PC-9 (cell line): ENCODE measurements around the gene STRN4. TPM values are rescaled to one million over a fixed set of nuclear protein-coding genes. Genes with fewer than 3 reads are reported as not detected.

Source experiments
- BruUV-seq: library from RNA; stranded (reverse); fragments of 400-500 nt; replicated peaks from 2 replicates; lab custom pipeline; 2021; lab: Mats Ljungman, UMichigan
- CTCF ChIA-PET: fragments of 300-600 bp; sonication (Branson Sonifier 250); formaldehyde crosslinking; loops from one replicate; lab custom pipeline; 2022; ENCODE audit warnings: antibody characterized with exemption; lab: Charles Lee
- POLR2A ChIA-PET: fragments of 300-600 bp; sonication (Branson Sonifier 250); formaldehyde crosslinking; loops from one replicate; lab custom pipeline; 2022; ENCODE audit warnings: antibody characterized with exemption; ENCODE audit not compliant: unreplicated experiment; lab: Charles Lee
- DNase-seq, 2 experiments: peaks; one replicate each; pipeline versions ENCODE4 v3.0.0 to v3.0.0-alpha.2; 2015 to 2022; ENCODE audit warnings: mixed read lengths in 1 of 2
- H2AFZ ChIP-seq: fragments of 200-600 bp; sonication (generic); 2 replicates; pipeline ENCODE4 v1.8.1; 2017; ENCODE audit warnings: antibody characterized with exemption
- H3F3A ChIP-seq: fragments of 200-600 bp; sonication (generic); 2 replicates; pipeline ENCODE4 v1.8.1; 2017; ENCODE audit warnings: antibody characterized with exemption, mild to moderate bottlenecking, low read depth; ENCODE audit not compliant: insufficient read depth
- H3K27ac ChIP-seq: fragments of 200-600 bp; sonication (generic); 2 replicates; pipeline ENCODE4 v1.6.1; 2016; ENCODE audit warnings: mixed run types
- H3K27me3 ChIP-seq: fragments of 200-600 bp; sonication (generic); 2 replicates; pipeline ENCODE4 v1.6.1; 2016; ENCODE audit warnings: low read depth, mixed run types; ENCODE audit not compliant: insufficient read depth
- H3K36me3 ChIP-seq: fragments of 200-600 bp; sonication (generic); 2 replicates; pipeline ENCODE4 v1.6.1; 2016; ENCODE audit warnings: low read depth, mixed run types
- H3K4me1 ChIP-seq: fragments of 200-600 bp; sonication (generic); replicated peaks from 2 replicates; pipeline ENCODE4 v1.6.1; 2016; ENCODE audit warnings: mixed run types; ENCODE audit not compliant: insufficient read depth
- H3K4me2 ChIP-seq: fragments of 200-600 bp; sonication (generic); 2 replicates; pipeline ENCODE4 v1.6.1; 2017; ENCODE audit warnings: mixed run types
- H3K4me3 ChIP-seq: fragments of 200-600 bp; sonication (generic); 2 replicates; pipeline ENCODE4 v1.6.1; 2016; ENCODE audit warnings: mixed run types
- H3K79me2 ChIP-seq: fragments of 200-600 bp; sonication (generic); 2 replicates; pipeline ENCODE4 v1.6.1; 2017; ENCODE audit warnings: low read depth, mixed run types
- H3K9me2 ChIP-seq: fragments of 200-600 bp; sonication (generic); 2 replicates; pipeline ENCODE4 v1.8.1; 2017; ENCODE audit warnings: mild to moderate bottlenecking; ENCODE audit not compliant: insufficient read depth
- H3K9me3 ChIP-seq: fragments of 200-600 bp; sonication (generic); 2 replicates; pipeline ENCODE4 v1.8.1; 2016; ENCODE audit warnings: low read depth; ENCODE audit not compliant: insufficient read depth
- H4K20me1 ChIP-seq: fragments of 200-600 bp; sonication (generic); 2 replicates; pipeline ENCODE4 v1.8.1; 2017; ENCODE audit not compliant: insufficient read depth
- CTCF ChIP-seq: fragments of 200-600 bp; sonication (generic); conservative IDR thresholded peaks from 2 replicates; pipeline ENCODE4 v1.6.1; 2017; ENCODE audit warnings: mixed run types, antibody characterized with exemption, mild to moderate bottlenecking, moderate library complexity
- EZH2 ChIP-seq: fragments of 200-600 bp; sonication (generic); IDR thresholded peaks from 2 replicates; pipeline ENCODE4 v1.8.0; 2017; ENCODE audit warnings: antibody characterized with exemption, low read depth
- intact Hi-C: fragments of 100-400 bp; cut with micrococcal nuclease; formaldehyde crosslinking; loops from one replicate; pipeline ENCODE4 v1.10.0; 2022; ENCODE audit not compliant: unreplicated experiment
- total RNA-seq: library from RNA; stranded (reverse); gene quantifications from 2 replicates; pipeline ENCODE4 v1.2.3, GENCODE V29; 2021

Gene STRN4
- total RNA-seq, 1 experiment from 2014 or later, result 93.3 TPM

GRCh38 chr19:46696052-46696451 lies 50.2 kb downstream of the STRN4 start:
- Histone ChIP-seq H3K9me2 (no peaks in the 10 kb centered on the region), H3K27me3 (no peaks in the 10 kb centered on the region), H3K4me1 (no peaks in the 10 kb centered on the region), H3K79me2 (no peaks in the 10 kb centered on the region), H4K20me1 (no peaks in the 10 kb centered on the region), H3K27ac (no peak overlapping the region), H3K4me3 (no peak overlapping the region), H3K36me3 (peaks cover 60% of the 10 kb centered on the region), H3F3A (peaks cover 12% of the 10 kb centered on the region; the same call in 1 of the 2 replicates), H3K4me2 (no peak overlapping the region), H2AFZ (no peak overlapping the region), H3K9me3 (no peaks in the 10 kb centered on the region)
- TF ChIP-seq EZH2, result no peak
- no peak for TF ChIP-seq CTCF
- POLR2A ChIA-PET, result no interaction called here
- DNase-seq, result no peak
- BruUV-seq, result no TSS peak
- CTCF ChIA-PET, result interaction anchor here (0.6 kb wide), 1 partner anchor 55 kb away, joined by 3 read pairs; no protein-coding TSS in a partner anchor
- intact Hi-C loops, result no loop called here

- no peaks in the 10 kb centered on the region for H3K9me3 ChIP-seq
- TF ChIP-seq EZH2 (no peak), CTCF (no peak)
- POLR2A ChIA-PET, result no interaction called here
- H3K27me3 ChIP-seq, result no peaks in the 10 kb centered on the region
- intact Hi-C loops, result no loop called here
- H3K27ac ChIP-seq, result no peak overlapping the region
- no TSS peak for BruUV-seq
- no peaks in the 10 kb centered on the region for H3K4me1 ChIP-seq
- no peak overlapping the region for H3K4me2 ChIP-seq
- no peak overlapping the region for H2AFZ ChIP-seq
- H3K36me3 ChIP-seq, result peaks cover 54% of the 10 kb centered on the region
- no peaks in the 10 kb centered on the region for H3K9me2 ChIP-seq
- no peak for DNase-seq
- CTCF ChIA-PET, result interaction anchor here (0.5 kb wide), 1 partner anchor 452 kb away, joined by 6 read pairs; no protein-coding TSS in a partner anchor
- H3K79me2 ChIP-seq, result no peaks in the 10 kb centered on the region
- no peak overlapping the region for H3K4me3 ChIP-seq
- H4K20me1 ChIP-seq, result no peaks in the 10 kb centered on the region
- H3F3A ChIP-seq, result peaks cover 12% of the 10 kb centered on the region; the same call in 1 of the 2 replicates
Measured at GRCh38 chr19:46693760-46694159, 52.5 kb downstream of the STRN4 start.

GRCh38 chr19:46692918-46693722 lies 53.1 kb downstream of the STRN4 start:
- H3F3A ChIP-seq, result peaks cover 12% of the 10 kb centered on the region; the same call in 1 of the 2 replicates
- H3K4me2 ChIP-seq, result no peak overlapping the region
- DNase-seq, result peak in 1 of 2 experiments; percentile 67
- H3K27me3 ChIP-seq, result no peaks in the 10 kb centered on the region
- H3K27ac ChIP-seq, result no peak overlapping the region
- no peaks in the 10 kb centered on the region for H3K9me3 ChIP-seq
- H3K36me3 ChIP-seq, result peaks cover 50% of the 10 kb centered on the region
- H3K4me3 ChIP-seq, result no peak overlapping the region
- TF ChIP-seq EZH2 (no peak), CTCF (no peak)
- no peaks in the 10 kb centered on the region for H3K9me2 ChIP-seq
- no peaks in the 10 kb centered on the region for H4K20me1 ChIP-seq
- BruUV-seq, result no TSS peak
- no peak overlapping the region for H2AFZ ChIP-seq
- intact Hi-C loops, result no loop called here
- H3K79me2 ChIP-seq, result no peaks in the 10 kb centered on the region
- POLR2A ChIA-PET, result no interaction called here
- H3K4me1 ChIP-seq, result no peaks in the 10 kb centered on the region
- CTCF ChIA-PET, result interaction anchor here (0.5 kb wide), 1 partner anchor 453 kb away, joined by 6 read pairs; no protein-coding TSS in a partner anchor
